Central memory CD4-positive, alpha-beta T cell (primary cell): ENCODE results near the gene TNNT2.

Experiments
- DNase-seq: peaks from one replicate; pipeline ENCODE4 v3.0.0; 2022

TNNT2 gene

DNA sequence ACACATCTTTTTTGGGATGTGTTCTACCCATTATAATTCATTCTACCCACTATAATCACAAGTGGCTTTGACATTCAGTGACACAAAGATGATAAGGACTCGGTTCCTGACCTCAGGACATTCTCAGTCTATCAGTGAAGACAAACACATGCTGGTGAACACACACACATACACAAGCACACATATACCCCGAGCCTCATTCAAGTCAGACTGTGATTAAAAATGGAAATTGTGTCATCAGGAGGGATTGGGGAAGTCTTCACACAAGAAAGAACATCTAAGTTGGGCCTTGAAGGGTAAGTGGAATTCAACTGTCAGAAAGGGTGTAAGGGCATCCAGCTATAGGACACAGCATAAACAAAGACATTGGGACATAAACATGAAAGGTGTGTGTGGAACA, 24.2 kb upstream of the TNNT2 start:
- DNase-seq: no peak

DNA sequence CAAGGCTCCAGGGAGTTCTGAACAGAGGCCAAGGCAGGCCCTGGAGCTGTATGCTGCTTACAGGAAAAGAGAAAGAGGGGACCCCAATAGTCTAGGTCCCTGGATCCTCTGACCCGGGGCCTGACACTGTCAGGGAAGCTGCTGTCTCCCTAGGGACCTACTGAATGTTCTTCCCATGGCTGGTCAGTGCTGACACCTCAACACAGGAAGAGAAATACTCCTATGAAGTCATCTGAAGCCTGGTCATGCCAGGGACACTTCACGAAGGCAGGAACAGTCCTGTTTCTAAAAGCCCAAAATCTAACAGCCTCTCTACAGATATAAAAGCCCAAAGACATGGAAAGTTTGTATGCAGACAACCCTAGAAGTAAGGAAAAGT, 23.4 kb upstream of the TNNT2 start:
- DNase-seq: no peak

- DNase-seq: no peak
Measured at GRCh38 chr1:201400212-201400851, 22.9 kb upstream of the TNNT2 start.

DNA sequence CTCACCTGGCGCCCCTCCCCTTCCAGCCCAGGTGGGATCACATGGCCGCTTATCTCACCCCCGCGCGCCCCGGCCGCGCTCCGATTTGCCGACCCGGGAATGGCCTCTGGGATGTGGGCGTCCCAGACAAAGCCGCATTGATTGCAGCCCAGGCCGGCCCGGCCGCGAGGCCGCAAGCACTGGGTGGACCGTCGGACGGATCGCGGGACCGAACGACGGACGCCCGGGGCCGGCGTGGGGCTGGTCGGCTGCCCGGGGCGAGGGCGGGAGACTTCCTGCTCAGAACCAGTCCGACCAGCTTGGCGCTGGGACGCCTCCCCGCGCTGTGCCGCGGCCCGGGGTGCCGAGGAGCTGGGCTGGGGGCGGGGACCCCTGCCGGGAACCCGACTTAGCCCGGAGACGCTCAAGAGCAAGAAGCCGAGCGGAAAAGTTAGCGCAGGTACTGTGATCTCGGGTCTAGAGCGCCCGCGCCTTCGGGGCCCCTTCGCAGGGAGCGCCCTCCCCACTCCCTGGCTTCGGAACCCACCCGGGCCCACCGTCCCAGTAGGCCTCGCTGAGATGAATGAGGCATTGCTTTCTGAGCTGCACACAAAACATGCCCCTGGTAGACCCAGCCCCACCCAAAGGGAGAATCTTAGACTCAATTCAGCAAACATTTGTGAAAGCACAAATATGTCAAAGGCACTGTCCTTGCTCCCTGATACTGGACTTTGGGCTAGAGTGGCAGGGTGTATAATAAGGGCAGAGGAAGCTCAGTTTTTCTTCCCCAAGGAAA, 22.1 kb upstream of the TNNT2 start:
- no peak for DNase-seq

- no peak for DNase-seq
Measured at GRCh38 chr1:201399018-201399351, 21.5 kb upstream of the TNNT2 start, which contains the start of gene LAD1. TSS of gene LAD1 (minus strand) at chr1:201399324. CDS start at chr1:201399306, 18 bp downstream.

DNA sequence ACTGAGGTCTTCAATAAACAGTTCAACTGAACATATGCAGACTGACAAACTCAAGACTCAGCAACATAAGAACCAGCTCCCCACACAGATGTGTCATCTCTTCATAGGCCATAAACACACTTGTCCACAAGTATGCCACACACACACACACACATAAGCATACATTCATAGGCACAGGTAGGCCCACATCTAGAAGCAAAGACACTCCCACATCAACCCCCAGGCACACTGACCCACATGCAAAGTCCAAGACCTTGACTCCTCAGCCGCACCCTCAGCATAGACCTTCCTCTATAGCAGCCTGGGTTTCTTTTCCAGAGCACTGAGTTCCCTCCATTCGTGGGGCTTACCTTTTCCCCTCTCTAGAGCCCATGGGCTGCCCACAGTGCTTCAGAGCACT, 20.2 kb upstream of the TNNT2 start:
- no peak for DNase-seq

DNA sequence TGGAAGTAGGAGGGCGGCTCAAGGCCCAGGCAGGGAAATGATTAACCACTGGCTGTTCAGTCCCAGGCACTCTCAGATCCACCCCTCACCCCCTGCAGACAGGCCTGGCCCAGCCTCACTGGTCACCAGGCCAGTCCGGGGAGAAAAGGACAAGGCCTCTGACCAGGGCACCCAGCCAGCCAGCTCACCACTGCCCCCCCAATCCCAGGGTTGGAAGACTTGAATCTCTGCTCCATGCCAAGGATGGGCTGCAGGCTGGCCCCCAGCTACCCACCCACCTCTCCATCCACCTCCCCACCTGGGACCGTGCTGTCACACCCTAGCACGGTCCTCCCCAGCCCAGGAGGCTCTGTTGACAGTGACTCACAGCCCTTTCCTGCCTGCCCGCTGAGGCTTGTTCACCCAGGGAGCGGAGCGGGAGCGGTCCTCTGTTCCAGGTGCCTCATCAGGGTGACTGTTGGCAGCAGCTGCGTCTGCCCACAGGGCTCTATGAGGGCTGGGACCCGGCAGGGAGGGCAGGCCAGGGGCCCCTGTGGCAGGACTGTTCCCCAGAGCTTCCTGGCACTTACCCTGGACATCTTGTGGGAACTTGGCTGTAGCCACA, 19.5 kb upstream of the TNNT2 start:
- no peak for DNase-seq

DNA sequence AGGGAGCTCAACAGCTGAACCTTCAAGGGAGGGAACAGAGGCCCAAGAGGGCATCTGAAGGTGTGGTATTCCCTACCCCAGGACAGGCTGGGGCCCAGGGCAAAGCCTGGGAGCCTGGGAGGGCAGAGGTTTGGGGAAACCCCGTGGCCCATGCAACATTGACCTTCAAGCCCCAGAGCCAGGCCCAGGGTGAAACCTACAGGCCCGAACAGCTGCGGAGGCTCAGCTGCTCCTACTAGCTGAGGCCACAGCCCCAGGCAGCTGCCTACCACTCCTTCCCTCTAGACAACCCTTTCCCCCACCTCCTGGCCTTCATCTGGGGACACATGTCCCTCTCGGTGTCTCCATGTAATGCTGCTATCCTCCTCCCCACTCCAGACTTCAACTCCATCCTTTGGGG, 18.5 kb upstream of the TNNT2 start:
- no peak for DNase-seq

- DNase-seq: no peak
Measured at GRCh38 chr1:201394591-201394990, 17.1 kb upstream of the TNNT2 start.

GRCh38 chr1:201393076-201393475, 15.6 kb upstream of the TNNT2 start:
- DNase-seq: no peak

- DNase-seq: no peak
Measured at GRCh38 chr1:201391651-201392511, 14.4 kb upstream of the TNNT2 start.

DNA sequence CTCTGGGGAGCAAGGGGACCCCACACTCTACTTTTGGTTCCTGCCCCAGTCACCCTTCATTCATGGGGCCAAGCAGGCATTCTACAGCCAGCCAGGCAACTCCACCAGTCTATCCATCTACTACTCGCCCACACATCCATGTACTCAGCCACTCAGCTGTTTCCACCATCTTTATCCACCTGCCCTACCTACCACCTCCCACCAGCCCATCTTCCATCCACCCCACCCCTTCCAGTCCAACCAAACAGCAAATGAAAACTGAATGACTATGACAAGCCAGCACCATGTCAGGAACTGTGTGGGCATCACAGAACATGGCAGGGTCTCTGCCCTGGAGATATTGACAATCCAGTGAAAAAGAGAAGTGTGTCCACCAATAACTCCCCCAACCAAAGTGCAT, 13.7 kb upstream of the TNNT2 start:
- DNase-seq: no peak

DNA sequence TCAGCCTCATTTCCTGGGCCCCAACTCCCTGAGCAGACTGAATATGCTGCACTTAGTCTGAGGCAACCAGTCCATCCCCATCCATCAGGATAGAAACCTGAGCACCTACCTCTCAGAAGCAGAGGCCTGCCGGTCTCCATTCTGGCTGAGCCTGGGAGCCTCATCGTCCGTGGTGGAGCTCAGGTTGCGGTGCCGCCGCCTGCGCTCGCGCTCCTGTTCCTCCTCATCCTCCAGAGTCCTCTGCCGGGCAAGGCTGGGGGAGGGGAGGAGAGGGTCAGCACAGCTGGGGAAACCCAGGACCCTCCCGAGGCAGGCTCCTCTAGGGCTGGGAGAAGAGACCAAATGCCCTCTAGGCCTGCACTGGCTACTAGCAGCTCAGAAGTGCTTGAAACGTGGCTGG, 11.6 kb upstream of the TNNT2 start:
- DNase-seq: no peak

GRCh38 chr1:201386208-201386607, 8.7 kb upstream of the TNNT2 start:
- no peak for DNase-seq

- no peak for DNase-seq
Measured at GRCh38 chr1:201385299-201385891, 7.9 kb upstream of the TNNT2 start.

- DNase-seq: no peak
Measured at GRCh38 chr1:201384406-201384782, 6.9 kb upstream of the TNNT2 start.

DNA sequence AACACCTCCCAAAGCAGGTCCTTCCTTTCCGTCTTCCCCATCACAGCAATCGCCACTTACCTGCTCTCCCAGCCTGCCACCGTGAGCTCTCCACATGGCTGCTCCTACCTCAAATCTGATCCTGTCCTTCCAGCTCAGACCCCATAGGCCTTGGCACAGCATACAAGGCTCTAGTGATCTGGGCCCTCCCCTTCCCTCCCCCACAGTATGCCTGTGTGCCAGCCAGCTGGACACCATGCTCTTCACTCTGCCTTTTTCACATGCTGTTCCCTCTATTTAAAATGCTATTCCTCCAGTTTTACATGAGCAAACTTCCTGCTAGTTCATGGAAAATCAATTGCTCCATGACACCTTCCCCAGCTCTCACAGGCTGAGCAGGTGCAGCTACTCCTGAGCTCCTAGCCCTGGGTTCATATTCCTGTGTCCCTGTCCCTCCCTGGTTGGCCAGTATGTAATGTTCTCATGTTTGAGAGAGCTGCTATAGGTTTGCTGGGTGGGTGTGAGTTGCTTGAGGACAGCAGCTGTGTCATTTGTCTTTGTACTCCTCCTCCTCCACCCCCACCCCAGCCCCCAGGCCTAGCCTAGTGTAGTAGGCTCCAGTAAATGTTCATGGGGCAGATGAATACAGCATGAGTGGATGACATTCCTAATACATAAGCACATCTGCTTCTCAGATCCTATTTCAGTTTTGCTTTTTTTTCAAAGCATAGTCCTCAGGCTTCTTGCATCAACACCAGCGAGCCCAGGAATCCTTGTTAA, 6.3 kb upstream of the TNNT2 start:
- DNase-seq: no peak

DNA sequence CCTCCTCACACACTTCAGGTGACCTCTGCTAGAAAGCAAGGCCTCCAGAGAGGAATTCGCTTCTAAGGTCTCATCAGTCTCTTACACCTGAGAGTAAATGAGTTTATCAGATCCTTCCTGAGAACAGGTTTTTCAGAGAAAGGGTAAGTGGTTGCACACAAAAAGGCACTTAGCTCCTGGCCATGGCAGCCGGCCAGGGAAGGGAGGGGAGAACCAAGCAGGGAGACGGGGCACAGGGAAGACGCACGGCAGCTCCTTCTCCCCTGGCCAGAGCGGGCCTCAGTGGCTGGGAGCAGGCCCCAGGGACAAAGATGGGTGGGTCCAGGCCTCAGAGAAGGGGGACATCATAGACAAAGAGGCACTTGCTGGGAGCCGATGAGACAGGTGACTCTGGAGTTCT, 3.6 kb upstream of the TNNT2 start:
- no peak for DNase-seq

- DNase-seq: no peak
Measured at GRCh38 chr1:201379733-201380242, 2.3 kb upstream of the TNNT2 start.

GRCh38 chr1:201378804-201379203, 1.3 kb upstream of the TNNT2 start:
- no peak for DNase-seq

DNA sequence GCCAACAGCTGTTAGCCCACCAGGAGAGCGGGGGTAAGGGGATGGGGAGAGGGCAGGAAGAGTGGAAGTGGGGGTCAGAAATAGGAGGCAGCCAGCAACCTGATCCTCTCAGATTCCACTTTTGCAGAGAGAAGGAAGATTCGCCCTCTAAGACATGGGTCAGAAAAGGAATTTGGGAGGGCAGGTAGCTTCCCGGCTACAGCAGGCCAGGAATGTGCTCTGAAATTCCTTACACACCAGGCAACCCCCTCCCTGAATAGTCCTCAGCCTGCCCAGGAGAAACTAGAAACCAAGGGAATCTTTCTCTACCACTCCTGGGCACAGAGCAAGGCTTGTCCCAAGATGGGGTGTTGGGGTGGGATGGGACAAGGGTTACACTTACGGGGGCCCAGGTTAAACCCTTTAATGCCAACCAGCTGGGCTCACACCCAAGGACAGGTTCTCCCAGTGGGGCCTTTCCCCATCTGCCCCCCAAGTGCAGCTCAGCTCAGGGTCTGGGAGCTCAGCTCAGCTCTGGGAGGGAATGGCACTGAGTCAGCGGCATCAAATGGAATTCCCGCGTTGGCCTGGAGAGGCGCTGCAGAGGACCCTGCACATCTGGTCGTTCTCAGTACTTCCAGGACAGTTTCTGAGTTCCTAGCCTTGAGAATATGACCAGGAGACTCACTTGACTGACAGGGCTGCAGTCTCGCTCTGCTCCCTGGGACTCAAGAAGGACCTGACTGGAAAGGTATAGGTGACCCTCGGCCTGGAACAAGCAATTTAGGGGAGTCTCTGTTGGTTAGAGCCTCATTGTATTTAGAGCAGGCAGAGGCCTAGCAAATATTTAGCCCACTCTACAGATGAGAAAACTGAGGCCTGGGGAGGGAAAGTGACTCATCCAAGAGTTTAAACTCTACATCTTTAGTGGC, 761 bp downstream of the TNNT2 start:
- DNase-seq: no peak
